ENCODE results near the gene SNX20. TPM values are rescaled to one million over a fixed set of nuclear protein-coding genes. Genes with fewer than 3 reads are reported as not detected.

Gene SNX20
- total RNA-seq, 1 donor from 2014 or later = not detected

GRCh38 chr16:50721549-50722404, 40.7 kb upstream of the SNX20 start:
- no peak for TF ChIP-seq CTCF (IDR thresholded peaks at IDR 0.05; ENCODE audit: unreplicated experiment)
- H3K27ac Mint-ChIP-seq (ENCODE audit: unreplicated experiment) = no peak overlapping the region

GRCh38 chr16:50719401-50720337, 38.6 kb upstream of the SNX20 start:
- Mint-ChIP-seq H3K4me3 (ENCODE audit: unreplicated experiment) (no peak overlapping the region), H3K27ac (ENCODE audit: unreplicated experiment) (no peak overlapping the region), H3K9me3 (ENCODE audit: unreplicated experiment) (no peaks in the 10 kb centered on the region), H3K4me1 (ENCODE audit: unreplicated experiment) (peaks cover 3% of the 10 kb centered on the region), H3K36me3 (ENCODE audit: low read depth, unreplicated experiment) (peaks cover 8% of the 10 kb centered on the region), H3K27me3 (ENCODE audit: unreplicated experiment) (peaks cover 3% of the 10 kb centered on the region)
- no peak for DNase-seq (ENCODE audit: low spot score)
- TF ChIP-seq CTCF (IDR thresholded peaks at IDR 0.05; ENCODE audit: unreplicated experiment) = no peak

More at GRCh38 chr16:50721549-50722404, 40.7 kb upstream of the SNX20 start:
- Mint-ChIP-seq H3K27me3 (ENCODE audit: unreplicated experiment) (peaks cover 3% of the 10 kb centered on the region), H3K4me1 (ENCODE audit: unreplicated experiment) (peaks cover 3% of the 10 kb centered on the region), H3K36me3 (ENCODE audit: low read depth, unreplicated experiment) (peaks cover 8% of the 10 kb centered on the region), H3K4me3 (ENCODE audit: unreplicated experiment) (no peak overlapping the region), H3K9me3 (ENCODE audit: unreplicated experiment) (no peaks in the 10 kb centered on the region)
- no peak for DNase-seq (ENCODE audit: low spot score)

- Mint-ChIP-seq H3K27me3 (ENCODE audit: unreplicated experiment) (peaks cover 6% of the 10 kb centered on the region), H3K36me3 (ENCODE audit: low read depth, unreplicated experiment) (peaks cover 3% of the 10 kb centered on the region)
- no peak for DNase-seq (ENCODE audit: low spot score)
These were observed 37.8 kb upstream of the SNX20 start for GRCh38 chr16:50718761-50719400.

GRCh38 chr16:50718061-50718760, 37.1 kb upstream of the SNX20 start:
- H3K4me1 Mint-ChIP-seq (ENCODE audit: unreplicated experiment) = peaks cover 3% of the 10 kb centered on the region
- H3K27me3 Mint-ChIP-seq (ENCODE audit: unreplicated experiment) = peaks cover 6% of the 10 kb centered on the region
- no peak for DNase-seq (ENCODE audit: low spot score)
- TF ChIP-seq CTCF (IDR thresholded peaks at IDR 0.05; ENCODE audit: unreplicated experiment) = no peak
- H3K4me3 Mint-ChIP-seq (ENCODE audit: unreplicated experiment) = no peak overlapping the region
- H3K27ac Mint-ChIP-seq (ENCODE audit: unreplicated experiment) = no peak overlapping the region
- H3K9me3 Mint-ChIP-seq (ENCODE audit: unreplicated experiment) = no peaks in the 10 kb centered on the region
- H3K36me3 Mint-ChIP-seq (ENCODE audit: low read depth, unreplicated experiment) = peaks cover 7% of the 10 kb centered on the region

More at GRCh38 chr16:50718761-50719400, 37.8 kb upstream of the SNX20 start:
- Mint-ChIP-seq H3K4me1 (ENCODE audit: unreplicated experiment) (peaks cover 3% of the 10 kb centered on the region), H3K27ac (ENCODE audit: unreplicated experiment) (no peak overlapping the region), H3K4me3 (ENCODE audit: unreplicated experiment) (no peak overlapping the region), H3K9me3 (ENCODE audit: unreplicated experiment) (no peaks in the 10 kb centered on the region)
- TF ChIP-seq CTCF (IDR thresholded peaks at IDR 0.05; ENCODE audit: unreplicated experiment) = no peak

Data from endothelial cell (in vitro differentiated cells).